DMS53 (cell line): ENCODE measurements around the gene PIK3CB.

Experiments
- DNase-seq: peaks from one replicate; lab custom pipeline; 2025; lab: John Stamatoyannopoulos, UW

The PIK3CB gene

DNA sequence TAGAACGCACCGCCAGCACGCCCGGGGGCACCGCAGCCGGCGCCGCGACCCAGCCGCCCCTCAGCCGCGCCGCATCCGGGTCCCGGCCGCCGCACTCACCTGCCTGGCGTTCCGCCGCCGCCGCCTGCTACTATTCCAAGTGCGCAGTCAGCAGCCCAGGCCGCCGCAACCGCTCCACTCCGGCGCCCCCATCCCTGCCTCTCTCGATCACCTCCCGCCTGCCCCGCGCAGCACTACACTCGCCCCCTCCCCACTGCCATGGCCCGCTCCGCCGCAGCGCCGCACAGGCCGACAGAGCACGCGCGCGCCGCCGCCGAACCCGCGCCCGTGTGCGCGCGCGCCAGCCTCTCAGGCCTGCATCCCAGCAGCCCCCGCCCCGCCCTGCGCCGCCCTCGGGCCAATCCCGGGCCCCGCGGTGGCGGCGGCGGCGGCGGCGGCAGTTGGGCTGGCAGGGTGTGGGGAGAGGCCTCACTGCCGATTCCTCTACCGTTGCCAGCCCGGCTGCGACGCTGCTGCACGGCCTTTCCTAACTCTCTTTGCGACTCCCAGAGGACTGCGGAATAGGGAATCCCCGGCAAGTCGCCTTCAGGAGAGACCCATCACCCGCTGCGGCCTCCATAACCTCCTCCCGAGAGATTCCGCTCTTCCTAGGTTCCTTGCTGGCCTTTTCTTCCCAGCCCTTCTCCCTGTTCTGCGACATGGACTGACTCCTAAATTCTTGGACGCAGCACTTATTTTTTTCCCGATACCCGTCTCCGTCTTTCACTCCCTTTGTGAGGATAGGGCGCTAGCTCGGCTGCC is at the start of gene PIK3CB:
Gene PIK3CB, minus strand, starts transcription at position 333 of the 801 bp plus-strand sequence. CDS start 75,585 bp downstream, outside the sequence.
- peak; percentile 92 for DNase-seq

DNA sequence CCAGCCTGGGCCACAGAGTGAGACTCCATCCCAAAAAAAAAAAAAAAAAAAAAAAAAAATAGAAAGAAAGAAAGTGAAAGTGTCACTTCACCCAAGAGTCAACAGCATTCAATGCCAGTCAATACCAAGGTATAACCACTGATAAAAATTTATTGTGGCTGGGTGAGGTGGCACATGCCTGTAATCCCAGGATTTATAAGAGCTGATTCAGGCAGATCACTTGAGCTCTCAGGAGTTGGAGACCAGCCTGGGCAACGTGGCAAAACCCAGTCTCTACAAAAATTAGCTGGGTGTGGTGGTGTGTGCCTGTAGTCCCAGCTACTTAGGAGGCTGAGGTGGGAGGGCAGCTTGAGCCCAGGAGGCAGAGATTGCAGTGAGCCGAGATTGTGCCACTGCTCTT is 46.5 kb upstream of the PIK3CB start:
- no peak for DNase-seq

DNA sequence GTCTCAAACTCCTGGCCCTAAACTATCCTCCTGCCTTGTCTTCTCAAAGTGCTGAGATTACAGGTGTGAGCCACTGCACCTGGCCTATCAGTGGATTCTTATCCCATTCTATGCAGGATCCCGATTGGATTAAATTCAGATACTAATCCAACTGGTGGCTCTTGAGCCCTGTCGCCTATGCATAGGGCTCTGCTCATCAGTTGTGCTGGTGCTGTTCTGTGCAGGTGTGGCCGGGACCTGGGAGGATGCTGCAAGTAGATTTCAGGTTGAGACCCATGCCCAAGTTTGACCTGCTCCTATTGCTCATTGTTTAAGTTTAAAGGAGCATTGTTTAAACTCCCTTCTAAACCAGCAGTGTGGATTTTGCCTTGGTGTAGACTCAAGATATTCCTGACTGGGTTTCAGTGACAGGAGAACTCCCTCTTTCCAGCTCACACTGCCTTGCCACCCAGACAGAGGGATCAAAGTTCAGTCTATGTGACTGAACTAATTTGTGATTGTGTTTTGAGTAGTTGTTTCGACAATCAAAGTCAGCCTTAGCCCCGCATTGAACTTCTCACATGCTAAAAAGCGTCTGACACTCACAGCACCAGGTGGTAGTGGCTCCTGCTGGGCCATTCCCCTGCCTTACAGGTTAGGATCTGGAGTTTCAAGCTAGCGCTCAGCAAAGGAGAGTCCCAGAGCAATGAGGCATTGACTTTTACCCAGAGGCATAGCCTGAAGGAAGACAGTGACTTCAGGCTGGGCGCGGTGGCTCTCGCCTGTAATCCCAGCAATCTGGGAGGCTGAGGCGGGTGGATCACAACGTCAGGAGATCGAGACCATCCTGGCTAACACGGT is 45.0 kb upstream of the PIK3CB start:
- no peak for DNase-seq

DNA sequence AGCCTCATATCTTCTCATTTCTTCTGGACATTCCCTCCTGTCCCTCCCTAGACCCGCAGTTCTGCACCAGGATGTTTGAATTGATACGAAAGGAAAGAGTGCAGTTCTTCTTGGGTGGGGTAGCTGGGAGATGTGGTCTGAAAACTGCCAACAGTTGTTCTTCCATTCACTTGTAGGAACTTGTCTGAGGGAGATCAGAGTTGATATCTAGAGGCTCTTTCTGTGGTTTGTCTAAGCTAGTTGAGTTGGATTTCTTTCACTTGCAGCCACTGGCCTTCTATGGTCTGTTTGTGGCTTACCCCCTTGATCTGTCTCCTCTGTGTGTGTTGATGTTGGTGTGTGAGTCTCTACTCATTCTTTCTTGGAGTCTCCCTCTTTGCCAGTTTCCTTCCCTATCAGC is 42.5 kb upstream of the PIK3CB start:
- DNase-seq, result no peak

DNA sequence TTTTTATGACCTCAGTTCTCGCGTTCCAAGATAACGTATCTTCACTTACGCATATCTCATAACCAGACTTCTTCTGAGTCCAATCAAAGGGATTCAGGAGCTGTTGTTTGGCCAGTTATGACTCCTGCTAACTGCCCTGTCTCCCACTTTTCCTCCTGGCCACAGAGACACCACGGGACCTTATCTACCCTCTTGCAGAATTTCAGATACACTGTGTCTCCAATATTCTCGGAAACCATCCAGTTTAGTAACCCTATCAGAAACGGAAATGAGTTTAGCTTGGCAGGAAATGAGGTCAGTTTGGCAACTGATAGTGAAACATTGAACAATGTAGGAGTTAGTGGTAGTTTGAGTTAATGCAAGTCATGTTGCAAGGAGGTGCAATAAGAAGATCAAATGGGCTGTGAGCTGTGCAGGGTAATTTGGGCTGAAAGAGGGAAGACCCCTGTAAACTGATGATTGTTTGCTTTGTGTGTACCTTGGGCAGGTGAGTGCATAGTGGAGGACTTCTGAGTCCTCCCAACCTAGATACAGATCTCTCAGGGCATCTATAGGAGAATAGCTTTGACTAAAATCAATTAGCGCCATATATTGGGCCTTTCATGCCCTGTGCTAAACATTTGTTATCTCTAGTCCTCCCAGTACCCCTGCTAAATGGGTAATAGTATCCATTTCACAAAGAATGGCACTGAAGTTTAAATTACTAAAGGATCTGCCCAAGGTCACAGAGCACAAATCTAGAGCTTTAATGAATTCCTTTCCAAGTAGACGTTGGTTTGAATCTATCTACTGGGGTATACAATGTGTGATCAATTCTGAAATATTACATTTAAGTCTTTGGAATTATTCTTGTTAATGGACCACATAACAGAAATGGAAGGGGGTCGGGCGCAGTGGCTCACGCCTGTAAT is 41.3 kb upstream of the PIK3CB start:
- no peak for DNase-seq

DNA sequence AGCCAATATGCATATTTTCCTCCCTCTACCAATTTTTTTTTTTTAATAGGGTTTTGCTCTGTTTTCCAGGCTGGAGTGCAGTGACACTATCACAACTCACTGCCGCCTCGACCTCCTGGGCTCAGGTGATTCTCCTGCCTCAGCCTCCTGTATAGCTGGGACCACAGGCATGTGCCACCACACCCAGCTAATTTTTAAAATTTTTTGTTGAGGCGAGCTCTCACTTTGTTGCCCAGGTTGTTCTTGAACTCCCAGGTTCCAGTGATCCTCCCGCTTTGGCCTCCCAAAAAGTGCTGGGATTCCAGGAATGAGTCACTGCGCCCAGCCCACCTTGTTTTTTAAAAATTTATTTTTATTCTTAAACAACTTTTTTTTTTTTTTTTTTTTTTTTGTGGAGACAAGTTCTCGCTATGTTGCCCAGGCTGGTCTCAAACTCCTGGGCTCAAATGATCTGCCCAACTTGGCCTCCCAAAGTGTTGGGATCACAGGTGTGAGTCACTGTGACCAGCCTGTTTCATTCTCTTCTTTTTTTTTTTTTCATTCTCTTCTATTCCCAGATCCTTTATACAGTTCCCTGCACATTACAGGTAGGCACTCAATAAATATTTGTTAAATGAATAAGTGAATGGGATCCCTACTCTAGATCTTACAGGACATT is 40.5 kb upstream of the PIK3CB start:
- no peak for DNase-seq

DNA sequence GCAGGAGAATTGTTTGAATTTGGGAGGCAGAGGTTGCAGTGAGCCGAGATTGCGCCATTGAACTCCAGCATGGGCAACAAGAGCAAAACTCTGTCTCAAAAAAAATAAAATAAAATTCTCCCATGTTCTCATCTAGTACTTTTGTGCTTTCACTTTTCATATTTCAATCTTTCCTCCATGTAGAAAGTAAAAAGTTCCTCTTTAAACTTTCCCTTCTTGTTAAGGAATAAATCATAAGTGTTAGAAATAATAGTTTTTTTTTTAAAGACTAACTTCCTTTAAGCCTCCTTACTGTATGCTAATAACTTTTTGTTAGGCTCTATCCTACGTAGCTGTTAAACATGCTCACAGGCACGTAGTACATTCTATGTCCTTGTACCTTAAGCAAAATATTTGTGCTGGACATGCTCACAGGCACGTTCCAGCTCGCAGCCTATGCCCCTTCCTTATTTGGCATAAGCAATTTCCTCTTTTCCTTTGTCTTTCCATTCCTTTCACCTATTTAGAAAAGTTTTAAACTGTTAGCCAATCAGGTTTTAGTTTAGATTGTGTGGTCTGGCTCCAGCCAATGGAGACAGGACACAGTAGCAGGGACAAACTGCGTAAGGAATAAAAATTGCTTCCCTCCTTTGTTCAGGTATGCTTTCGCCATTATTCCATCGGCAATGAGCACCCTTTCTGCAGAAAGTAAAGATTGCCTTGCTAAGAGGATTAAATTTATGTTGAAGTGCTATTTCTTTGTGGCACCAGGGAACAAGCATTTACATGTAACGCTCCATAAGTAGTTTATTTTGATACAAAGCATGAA is 38.9 kb upstream of the PIK3CB start:
- no peak for DNase-seq

DNA sequence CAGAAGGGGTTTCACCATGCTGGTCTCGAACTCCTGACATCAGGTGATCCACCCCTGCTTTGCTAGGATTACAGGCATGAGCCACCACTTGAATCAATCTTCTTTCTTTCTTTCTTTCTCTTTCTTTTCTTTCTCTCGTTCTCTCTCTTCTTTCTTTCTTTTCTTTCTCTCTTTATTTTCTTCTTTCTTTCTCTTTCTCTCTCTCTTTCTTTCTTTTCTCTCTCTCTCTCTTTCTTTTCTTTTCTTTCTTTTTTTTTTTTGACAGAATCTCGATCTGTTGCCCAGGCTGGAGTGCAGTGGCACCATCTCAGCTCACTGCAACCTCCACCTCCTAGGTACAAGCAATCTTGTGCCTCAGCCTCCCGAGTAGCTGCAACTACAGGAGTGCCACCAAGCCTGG is 37.9 kb upstream of the PIK3CB start:
- no peak for DNase-seq

DNA sequence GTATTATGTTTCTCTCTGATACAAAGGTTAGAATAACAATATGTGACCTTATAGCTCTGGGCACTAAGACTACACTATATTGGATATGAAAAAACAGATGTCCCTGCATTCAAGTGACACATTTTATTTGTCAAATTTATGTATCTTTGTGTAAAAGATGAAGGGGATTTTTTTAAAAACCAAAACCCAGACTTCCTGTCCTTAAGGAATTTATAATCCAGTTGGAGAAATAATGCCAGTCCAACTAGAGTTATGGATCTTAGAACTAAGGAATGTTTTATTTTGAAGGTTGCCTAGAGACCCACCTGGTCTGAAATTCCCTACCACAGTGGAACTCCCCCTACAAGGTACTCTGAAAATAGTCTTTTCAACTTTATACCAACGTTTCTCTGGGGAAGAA is 33.3 kb upstream of the PIK3CB start:
- peak; percentile 16 for DNase-seq

DNA sequence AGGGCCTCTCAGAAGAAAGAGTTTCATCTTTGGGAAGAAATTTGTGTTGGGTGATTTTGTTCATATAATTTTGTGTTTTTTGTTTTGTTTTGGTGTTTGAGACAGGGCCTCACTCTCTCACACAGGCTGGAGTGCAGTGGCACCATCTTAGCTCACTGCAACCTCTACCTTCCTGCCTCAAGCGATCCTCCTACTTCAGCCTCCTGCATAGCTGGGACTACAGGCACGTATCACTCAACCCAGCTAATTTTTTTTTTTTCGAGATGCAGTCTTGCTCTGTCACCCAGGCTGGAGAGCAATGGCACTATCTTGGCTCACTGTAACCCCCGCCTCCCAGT is 29.0 kb upstream of the PIK3CB start:
- DNase-seq, result peak; percentile 45

DNA sequence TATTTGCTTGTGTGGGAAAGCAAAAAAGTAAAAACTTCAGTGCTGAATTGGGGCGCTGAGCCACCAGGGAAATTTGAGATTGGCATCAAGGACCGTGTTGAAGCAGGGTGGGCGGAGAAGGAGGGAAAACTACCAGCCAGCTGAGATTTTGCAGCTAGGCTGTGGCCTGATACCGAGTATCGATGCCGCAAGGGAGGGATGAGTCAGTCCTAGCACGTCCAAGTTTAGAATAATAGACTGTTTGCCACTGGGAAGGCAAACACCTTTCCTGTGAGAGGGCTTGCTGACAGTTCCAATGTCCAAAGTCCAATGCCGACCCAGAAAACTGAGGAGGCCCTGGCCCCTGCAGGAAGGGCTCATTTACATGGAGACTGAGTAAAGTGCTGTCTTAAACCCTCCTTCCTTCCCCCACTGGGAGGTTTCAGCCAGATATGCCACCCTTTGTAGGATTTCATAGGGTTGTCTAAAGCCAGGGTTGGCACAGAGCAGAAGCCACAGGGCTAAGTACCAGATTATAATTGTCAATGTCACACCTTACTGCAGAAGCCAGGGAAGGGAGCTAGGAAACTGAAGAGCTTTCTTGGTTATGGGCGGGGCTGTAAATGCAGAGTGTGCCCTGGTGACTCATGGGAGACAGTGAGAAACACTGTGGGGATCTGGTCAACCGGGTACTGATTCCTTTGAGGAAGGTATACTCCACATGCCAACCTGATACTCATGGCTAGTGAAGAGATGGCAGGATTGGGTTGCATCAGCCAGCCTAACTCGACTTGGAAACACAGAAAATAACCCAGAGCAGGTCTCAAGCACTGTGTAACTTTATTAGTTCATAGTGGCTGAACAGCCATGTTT is 28.4 kb upstream of the PIK3CB start:
- peak; percentile 94 for DNase-seq

DNA sequence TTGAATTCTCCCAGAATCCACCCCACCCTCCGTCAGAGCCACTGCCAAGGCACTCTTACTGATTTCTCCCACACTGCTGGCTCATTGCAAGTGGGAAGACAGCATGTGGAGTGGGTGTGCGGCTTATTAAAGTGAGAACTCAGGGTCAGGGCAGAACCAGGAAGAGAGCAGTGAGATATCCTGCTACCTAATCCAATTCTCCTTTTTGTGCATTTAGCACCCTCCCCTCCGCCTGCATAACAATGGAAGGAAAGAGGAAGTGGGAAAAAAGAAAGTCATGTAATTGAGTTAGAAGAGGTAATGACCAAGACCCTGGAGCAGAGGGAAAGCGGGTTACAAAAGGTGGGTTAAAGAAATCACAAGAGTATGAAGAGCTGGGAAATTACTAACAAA is 27.8 kb upstream of the PIK3CB start:
- DNase-seq, result peak; percentile 72

DNA sequence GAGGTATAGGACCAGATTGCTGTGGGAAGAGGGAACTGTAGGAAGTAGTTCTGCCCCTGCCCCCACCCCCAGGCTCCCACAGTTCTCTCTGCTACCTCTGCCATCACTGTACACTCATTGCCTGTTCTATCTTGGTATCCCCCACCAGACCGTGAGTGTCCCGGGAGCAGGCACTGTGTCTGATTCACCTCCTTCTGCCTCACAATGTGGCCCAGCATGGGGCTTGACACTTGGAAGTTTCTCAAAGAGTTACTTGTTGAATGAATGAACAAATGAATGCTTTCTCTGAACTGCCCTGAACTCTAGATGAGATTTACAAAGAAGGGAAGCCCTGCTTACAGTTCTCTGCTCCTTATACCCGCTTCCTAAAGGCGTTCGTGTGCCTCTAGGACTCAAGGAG is 27.1 kb upstream of the PIK3CB start:
- DNase-seq, result peak; percentile 14

DNA sequence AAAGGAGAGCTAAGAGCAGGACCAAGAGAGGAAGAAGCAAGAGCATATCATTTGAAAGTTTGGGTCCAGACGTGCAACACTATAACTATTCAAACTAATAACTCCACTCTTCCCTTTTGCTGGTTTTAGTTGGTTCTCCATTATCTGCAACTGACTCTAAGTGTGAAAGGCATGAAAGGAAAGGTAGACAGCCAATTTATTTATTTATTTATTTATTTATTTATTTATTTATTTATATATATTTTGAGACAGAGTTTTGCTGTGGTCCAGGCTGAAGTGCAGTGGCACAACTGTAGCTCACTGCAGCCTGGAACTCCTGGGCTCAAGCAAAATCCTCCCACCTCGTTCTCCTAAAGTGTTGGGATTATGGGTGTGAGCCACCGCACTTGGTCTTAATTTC is 22.1 kb upstream of the PIK3CB start:
- no peak for DNase-seq

DNA sequence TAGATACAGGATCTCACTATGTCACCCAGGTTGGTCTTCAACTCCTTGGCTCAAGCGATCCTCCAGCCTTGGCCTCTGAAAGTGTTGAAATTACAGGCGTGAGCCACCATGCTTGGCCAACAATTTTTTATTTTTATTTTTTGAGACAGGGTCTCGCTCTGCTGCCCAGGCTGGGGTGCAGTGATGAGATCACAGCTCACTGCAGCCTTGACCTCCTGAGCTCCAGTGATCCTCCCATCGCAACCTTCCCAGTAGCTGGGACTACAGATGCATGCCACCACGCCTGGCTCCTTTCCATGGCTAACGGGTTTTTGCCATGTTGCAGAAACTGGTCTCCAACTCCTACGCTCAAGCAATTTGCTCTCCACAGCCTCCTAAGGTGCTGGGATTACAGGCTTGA is 20.2 kb upstream of the PIK3CB start:
- DNase-seq, result no peak

DNA sequence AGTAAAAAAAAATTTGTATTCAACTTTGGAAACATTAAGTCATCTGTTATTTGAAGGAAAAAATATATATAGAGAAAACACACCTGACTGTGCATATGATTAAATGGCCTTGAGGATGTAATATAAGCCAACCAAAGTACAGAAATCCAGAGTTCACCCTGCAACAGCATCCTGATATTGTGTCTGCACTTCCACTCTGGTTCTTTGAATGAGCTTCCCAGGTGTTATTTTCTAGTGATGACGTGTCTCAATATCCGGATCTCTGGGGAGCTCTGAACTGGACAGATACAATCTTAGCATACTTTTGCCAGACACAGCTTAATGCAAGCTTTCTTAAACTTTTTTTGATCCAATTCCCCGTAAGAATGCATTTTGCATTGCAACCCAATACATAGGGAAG is 19.5 kb upstream of the PIK3CB start:
- no peak for DNase-seq

DNA sequence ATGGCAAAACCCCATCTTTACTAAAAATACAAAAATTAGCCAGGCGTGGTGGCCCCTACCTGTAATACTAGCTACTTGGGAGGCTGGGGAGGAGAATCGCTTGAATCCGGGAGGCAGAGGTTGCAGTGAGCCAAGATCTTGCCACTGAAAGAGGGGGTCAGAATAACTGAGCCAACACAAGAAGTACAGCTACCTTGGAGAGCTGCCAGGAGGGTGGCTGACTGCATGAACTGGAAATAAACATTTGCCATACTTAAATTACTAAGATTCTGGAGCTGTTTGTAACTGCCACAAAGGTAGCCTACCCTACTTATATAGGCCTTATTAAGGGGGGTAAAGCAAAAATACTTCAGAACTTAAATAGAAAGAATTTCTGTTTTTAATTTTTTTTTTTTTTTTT is 15.4 kb upstream of the PIK3CB start:
- DNase-seq, result no peak

DNA sequence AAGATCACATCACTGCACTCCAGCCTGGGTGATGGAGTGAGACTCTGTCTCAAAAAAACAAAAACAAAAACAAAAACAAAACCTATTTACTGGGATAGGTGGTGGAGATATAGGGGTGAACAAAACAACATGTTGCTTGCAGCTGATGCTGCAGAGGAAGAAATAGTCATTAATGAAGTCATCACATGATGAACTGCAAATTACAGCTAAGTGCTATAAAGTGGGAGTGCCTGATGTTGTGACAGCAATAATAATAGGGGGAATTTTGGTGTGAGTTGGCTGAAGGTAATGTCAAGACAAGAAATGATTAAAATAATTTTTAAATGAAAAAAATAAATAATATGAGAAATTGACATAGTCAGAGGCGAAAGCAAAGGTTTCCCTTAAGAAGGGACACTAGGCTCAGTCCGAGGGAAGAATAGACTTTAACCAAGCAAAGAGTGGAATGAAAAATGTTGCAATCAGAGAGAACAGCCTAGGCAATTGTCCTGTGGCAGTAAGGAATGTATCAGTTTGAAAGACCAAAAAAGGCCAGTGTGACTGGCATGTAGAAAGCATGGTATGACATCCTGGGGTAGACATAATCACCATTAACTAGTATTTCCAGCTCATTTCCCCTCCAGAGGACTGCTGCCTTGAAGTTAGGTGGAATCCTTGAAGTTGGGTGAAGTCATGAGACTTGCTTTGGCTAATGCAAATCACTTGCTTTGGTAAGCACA is 14.7 kb upstream of the PIK3CB start:
- DNase-seq, result no peak

DNA sequence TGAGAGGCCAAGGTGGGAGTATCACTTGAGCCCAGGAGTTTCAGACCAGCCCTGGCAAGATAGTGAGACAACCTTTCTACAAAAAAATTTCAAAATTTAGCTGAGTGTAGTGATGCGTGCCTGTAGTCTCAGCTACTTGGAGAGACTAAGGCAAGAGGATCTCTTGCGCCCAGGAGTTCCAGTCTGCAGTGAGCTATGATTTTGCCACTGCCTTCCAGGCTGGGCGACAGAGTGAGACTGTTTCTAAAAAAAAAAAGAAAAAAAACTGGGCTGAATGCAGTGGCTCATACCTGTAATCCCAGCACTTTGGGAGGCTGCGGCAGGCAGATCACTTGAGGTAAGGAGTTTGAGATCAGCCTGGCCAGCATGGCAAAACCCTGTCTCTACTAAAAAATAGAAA is 14.0 kb upstream of the PIK3CB start:
- DNase-seq, result no peak
